Measurements from ENCODE around the gene TDRD1.

Gene TDRD1

GRCh38 chr10:114271779-114272167 lies 92.6 kb downstream of the TDRD1 start:
- H3K27ac Mint-ChIP-seq, result no peak overlapping the region
- H3K4me1 Mint-ChIP-seq (ENCODE audit: low read depth), result no peaks in the 10 kb centered on the region
- H3K9me3 Mint-ChIP-seq, result no peaks in the 10 kb centered on the region
- H3K27me3 Mint-ChIP-seq, result peaks cover 3% of the 10 kb centered on the region
- intact Hi-C loops (cut with micrococcal nuclease), result no loop called here
- H3K36me3 Mint-ChIP-seq (ENCODE audit: low read depth), result no peaks in the 10 kb centered on the region
- H3K4me3 Mint-ChIP-seq, result no peak overlapping the region

GRCh38 chr10:114272696-114273095 lies 93.5 kb downstream of the TDRD1 start:
- no peak overlapping the region for H3K27ac Mint-ChIP-seq
- peaks cover 3% of the 10 kb centered on the region for H3K27me3 Mint-ChIP-seq
- no peaks in the 10 kb centered on the region for H3K36me3 Mint-ChIP-seq (ENCODE audit: low read depth)
- intact Hi-C loops (cut with micrococcal nuclease), result no loop called here
- no peaks in the 10 kb centered on the region for H3K4me1 Mint-ChIP-seq (ENCODE audit: low read depth)
- H3K4me3 Mint-ChIP-seq, result no peak overlapping the region
- no peaks in the 10 kb centered on the region for H3K9me3 Mint-ChIP-seq

DNA sequence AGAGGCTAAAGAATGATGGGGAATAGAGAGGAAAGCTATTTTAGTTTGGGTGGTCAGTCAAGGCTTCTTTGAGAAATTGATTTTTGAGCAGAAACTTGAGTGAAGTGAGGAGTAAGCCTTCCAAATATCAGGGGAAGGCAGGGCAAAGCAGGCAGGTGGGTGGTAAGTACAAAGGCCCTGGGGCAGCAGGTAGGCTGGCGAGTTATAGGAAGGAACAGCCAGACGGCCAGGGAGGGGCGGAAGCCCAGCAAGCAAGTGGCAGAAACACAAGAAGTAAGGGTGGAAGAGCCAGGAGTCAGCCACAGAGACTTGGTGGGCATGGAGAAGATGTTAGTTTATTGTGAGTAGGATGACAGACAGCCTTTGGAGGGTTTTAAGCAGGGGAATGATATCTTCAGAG lies 94.8 kb downstream of the TDRD1 start:
- H3K36me3 Mint-ChIP-seq (ENCODE audit: low read depth), result no peaks in the 10 kb centered on the region
- H3K9me3 Mint-ChIP-seq, result no peaks in the 10 kb centered on the region
- intact Hi-C loops (cut with micrococcal nuclease), result no loop called here
- peaks cover 3% of the 10 kb centered on the region for H3K27me3 Mint-ChIP-seq
- H3K27ac Mint-ChIP-seq, result no peak overlapping the region
- no peak overlapping the region for H3K4me3 Mint-ChIP-seq
- H3K4me1 Mint-ChIP-seq (ENCODE audit: low read depth), result no peaks in the 10 kb centered on the region

- H3K27me3 Mint-ChIP-seq, result peaks cover 3% of the 10 kb centered on the region
- no peak overlapping the region for H3K27ac Mint-ChIP-seq
- H3K4me3 Mint-ChIP-seq, result no peak overlapping the region
- intact Hi-C loops (cut with micrococcal nuclease), result no loop called here
- H3K36me3 Mint-ChIP-seq (ENCODE audit: low read depth), result no peaks in the 10 kb centered on the region
- no peaks in the 10 kb centered on the region for H3K4me1 Mint-ChIP-seq (ENCODE audit: low read depth)
- H3K9me3 Mint-ChIP-seq, result no peaks in the 10 kb centered on the region
Measured at GRCh38 chr10:114274616-114275453, 95.7 kb downstream of the TDRD1 start.

GRCh38 chr10:114276066-114276465 lies 96.9 kb downstream of the TDRD1 start:
- Mint-ChIP-seq H3K4me3 (no peak overlapping the region), H3K4me1 (ENCODE audit: low read depth) (no peaks in the 10 kb centered on the region)
- intact Hi-C loops (cut with micrococcal nuclease), result no loop called here

GRCh38 chr10:114276671-114277070 lies 97.5 kb downstream of the TDRD1 start:
- Mint-ChIP-seq H3K9me3 (no peaks in the 10 kb centered on the region), H3K4me1 (ENCODE audit: low read depth) (no peaks in the 10 kb centered on the region), H3K27ac (no peak overlapping the region), H3K36me3 (ENCODE audit: low read depth) (no peaks in the 10 kb centered on the region), H3K4me3 (no peak overlapping the region), H3K27me3 (peaks cover 3% of the 10 kb centered on the region)
- intact Hi-C loops (cut with micrococcal nuclease), result no loop called here

More at GRCh38 chr10:114276066-114276465, 96.9 kb downstream of the TDRD1 start:
- H3K9me3 Mint-ChIP-seq, result no peaks in the 10 kb centered on the region
- H3K27ac Mint-ChIP-seq, result no peak overlapping the region
- no peaks in the 10 kb centered on the region for H3K36me3 Mint-ChIP-seq (ENCODE audit: low read depth)
- peaks cover 3% of the 10 kb centered on the region for H3K27me3 Mint-ChIP-seq

- Mint-ChIP-seq H3K27me3 (peaks cover 3% of the 10 kb centered on the region), H3K4me3 (no peak overlapping the region), H3K4me1 (ENCODE audit: low read depth) (no peaks in the 10 kb centered on the region), H3K36me3 (ENCODE audit: low read depth) (no peaks in the 10 kb centered on the region), H3K27ac (no peak overlapping the region), H3K9me3 (no peaks in the 10 kb centered on the region)
- intact Hi-C loops (cut with micrococcal nuclease), result no loop called here
Measured at GRCh38 chr10:114278140-114278883, 99.2 kb downstream of the TDRD1 start.

- Mint-ChIP-seq H3K4me1 (ENCODE audit: low read depth) (no peaks in the 10 kb centered on the region), H3K27me3 (peaks cover 2% of the 10 kb centered on the region), H3K4me3 (no peak overlapping the region), H3K27ac (no peak overlapping the region), H3K36me3 (ENCODE audit: low read depth) (no peaks in the 10 kb centered on the region), H3K9me3 (no peaks in the 10 kb centered on the region)
- intact Hi-C loops (cut with micrococcal nuclease), result no loop called here
Measured at GRCh38 chr10:114278884-114279191, 99.7 kb downstream of the TDRD1 start.

DNA sequence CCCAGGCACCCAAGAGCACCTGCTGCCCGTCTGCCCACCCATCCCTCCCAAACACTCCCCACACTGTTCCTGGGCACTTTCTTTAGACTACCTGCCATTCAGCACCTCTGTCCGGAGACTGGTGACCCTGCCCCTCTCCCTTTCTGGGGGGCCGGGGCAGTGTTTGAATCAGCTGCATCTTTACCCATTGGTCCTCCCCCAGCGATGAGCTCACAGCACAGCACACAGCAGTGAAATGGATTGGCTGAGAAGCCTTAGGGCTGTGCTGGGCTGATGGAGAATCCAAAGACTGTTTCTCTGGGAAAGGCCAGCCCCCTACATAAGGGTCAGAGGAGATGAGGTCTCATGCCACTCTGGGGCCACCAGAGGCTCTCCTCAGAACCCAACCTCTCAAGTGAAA lies 100.1 kb downstream of the TDRD1 start:
- Mint-ChIP-seq H3K36me3 (ENCODE audit: low read depth) (no peaks in the 10 kb centered on the region), H3K27ac (no peak overlapping the region)

GRCh38 chr10:114279901-114280644 lies 100.9 kb downstream of the TDRD1 start:
- Mint-ChIP-seq H3K36me3 (ENCODE audit: low read depth) (no peaks in the 10 kb centered on the region), H3K9me3 (no peaks in the 10 kb centered on the region), H3K4me1 (ENCODE audit: low read depth) (no peaks in the 10 kb centered on the region), H3K4me3 (no peak overlapping the region), H3K27me3 (no peaks in the 10 kb centered on the region), H3K27ac (no peak overlapping the region)
- intact Hi-C loops (cut with micrococcal nuclease), result no loop called here

More for the DNA sequence above, 100.1 kb downstream of the TDRD1 start:
- no peaks in the 10 kb centered on the region for H3K27me3 Mint-ChIP-seq
- no peaks in the 10 kb centered on the region for H3K9me3 Mint-ChIP-seq
- no peaks in the 10 kb centered on the region for H3K4me1 Mint-ChIP-seq (ENCODE audit: low read depth)
- H3K4me3 Mint-ChIP-seq, result no peak overlapping the region
- intact Hi-C loops (cut with micrococcal nuclease), result no loop called here

DNA sequence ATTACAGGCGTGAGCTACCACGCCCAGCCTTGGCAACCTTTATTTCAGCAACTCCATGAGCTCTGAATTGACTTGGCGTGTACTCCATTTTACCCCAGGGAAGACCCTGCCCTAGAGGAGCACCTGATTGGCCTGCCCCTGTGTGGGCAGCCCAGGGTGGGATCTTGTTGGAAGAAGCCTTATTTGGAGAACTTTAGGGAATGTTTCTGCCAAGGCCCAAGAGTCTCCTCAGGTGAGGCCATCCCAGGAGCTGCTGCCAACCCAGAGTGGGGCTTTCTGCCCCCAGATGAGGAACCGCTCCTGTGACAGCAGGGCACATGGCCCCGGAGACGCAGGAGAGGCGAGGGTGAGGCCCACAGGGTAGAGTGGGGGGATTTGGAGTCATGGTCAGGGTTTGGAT lies 101.9 kb downstream of the TDRD1 start:
- Mint-ChIP-seq H3K4me3 (no peak overlapping the region), H3K27me3 (no peaks in the 10 kb centered on the region), H3K4me1 (ENCODE audit: low read depth) (no peaks in the 10 kb centered on the region), H3K27ac (no peak overlapping the region), H3K36me3 (ENCODE audit: low read depth) (no peaks in the 10 kb centered on the region), H3K9me3 (no peaks in the 10 kb centered on the region)
- intact Hi-C loops (cut with micrococcal nuclease), result no loop called here

GRCh38 chr10:114281461-114281860 lies 102.3 kb downstream of the TDRD1 start:
- Mint-ChIP-seq H3K4me3 (no peak overlapping the region), H3K27ac (no peak overlapping the region), H3K27me3 (no peaks in the 10 kb centered on the region), H3K9me3 (no peaks in the 10 kb centered on the region), H3K4me1 (ENCODE audit: low read depth) (no peaks in the 10 kb centered on the region), H3K36me3 (ENCODE audit: low read depth) (no peaks in the 10 kb centered on the region)
- intact Hi-C loops (cut with micrococcal nuclease), result no loop called here

All from dendritic cell treated with granulocyte-macrophage colony-stimulating factor and Interleukin-4, amounts not matched to agents 40 ng/mL and 50 ng/mL, for 4 days (primary cell).